Epithelial cell of esophagus (primary cell): Measurements from ENCODE around the gene NFIL3.

Experiments used
- DNase-seq: peaks from one replicate; pipeline ENCODE4 v3.0.0; 2010; ENCODE audit warnings: low read depth
- H3K4me3 ChIP-seq: 2 replicates; pipeline ENCODE4 v1.5.1; 2011; ENCODE audit warnings: mild to moderate bottlenecking, low read length, control low read depth
- CTCF ChIP-seq: IDR thresholded peaks from 2 replicates; pipeline ENCODE4 v1.5.1; 2011; ENCODE audit warnings: low read depth, mild to moderate bottlenecking, low read length, control low read depth, inconsistent platforms; ENCODE audit not compliant: insufficient read depth; ENCODE audit errors: missing control alignments

NFIL3 gene

GRCh38 chr9:91421971-91422757 is 1.5 kb downstream of the NFIL3 start:
- DNase-seq, result peak; percentile 52
- TF ChIP-seq CTCF, result no peak
- peak overlapping the region; percentile 65 for H3K4me3 ChIP-seq

- peak; percentile 39 for TF ChIP-seq CTCF
- H3K4me3 ChIP-seq, result peak overlapping the region; percentile 65
- DNase-seq, result peak; percentile 29
These were observed 2.4 kb downstream of the NFIL3 start for GRCh38 chr9:91421128-91421765.

GRCh38 chr9:91420501-91421127 is 3.0 kb downstream of the NFIL3 start:
- TF ChIP-seq CTCF, result no peak
- H3K4me3 ChIP-seq, result peak overlapping the region; percentile 65

GRCh38 chr9:91419222-91420191 is 4.1 kb downstream of the NFIL3 start:
- DNase-seq, result peak; percentile 95
- no peak overlapping the region for H3K4me3 ChIP-seq
- no peak for TF ChIP-seq CTCF

More at GRCh38 chr9:91420501-91421127, 3.0 kb downstream of the NFIL3 start:
- DNase-seq, result peak; percentile 19

GRCh38 chr9:91418215-91418610 is 5.4 kb downstream of the NFIL3 start:
- TF ChIP-seq CTCF, result no peak
- no peak overlapping the region for H3K4me3 ChIP-seq
- DNase-seq, result no peak

GRCh38 chr9:91417602-91418214 is 5.9 kb downstream of the NFIL3 start:
- no peak for DNase-seq
- no peak overlapping the region for H3K4me3 ChIP-seq
- TF ChIP-seq CTCF, result no peak
